Memory B cell (primary cell): ENCODE results near the gene B2M.

Source experiments
- ATAC-seq: fragments of 150-1000 bp; cut with Tn5 transposase; 2 replicates; pipeline ENCODE4 v1.10.0; 2021; ENCODE audit warnings: low read depth, mild to moderate bottlenecking, moderate library complexity
- DNase-seq, 2 donors: peaks; one replicate each; pipeline ENCODE4 v3.0.0; 2022; ENCODE audit warnings: low spot score in 2 of 2
- H3K27ac Mint-ChIP-seq: one replicate; pipeline ENCODE4 v1.8.0; 2022; ENCODE audit warnings: mild to moderate bottlenecking, moderate library complexity, mixed read lengths
- H3K27me3 Mint-ChIP-seq: one replicate; pipeline ENCODE4 v1.8.0; 2022; ENCODE audit warnings: mixed read lengths
- H3K36me3 Mint-ChIP-seq: one replicate; pipeline ENCODE4 v1.8.0; 2022; ENCODE audit warnings: mild to moderate bottlenecking, mixed read lengths
- H3K4me1 Mint-ChIP-seq: one replicate; pipeline ENCODE4 v1.8.0; 2022; ENCODE audit warnings: mixed read lengths
- H3K4me3 Mint-ChIP-seq: one replicate; pipeline ENCODE4 v1.8.0; 2022; ENCODE audit warnings: mild to moderate bottlenecking, moderate library complexity, mixed read lengths
- H3K9me3 Mint-ChIP-seq: one replicate; pipeline ENCODE4 v1.8.0; 2022; ENCODE audit warnings: mixed read lengths

Gene B2M

GRCh38 chr15:44711096-44711742 is at the start of gene B2M, which contains the start of gene PATL2:
Gene B2M (plus strand): TSS chr15:44711517. CDS start chr15:44711547, 30 bp downstream.
Gene PATL2 (minus strand): TSS chr15:44711323. CDS start chr15:44676490, 34,833 bp downstream.
- ATAC-seq, result peak; percentile 73
- H3K27me3 Mint-ChIP-seq, result no peaks in the 10 kb centered on the region
- DNase-seq, result peak; percentile 98 to 99
- peaks cover 31% of the 10 kb centered on the region for H3K4me1 Mint-ChIP-seq
- peaks cover 39% of the 10 kb centered on the region for H3K36me3 Mint-ChIP-seq
- no peaks in the 10 kb centered on the region for H3K9me3 Mint-ChIP-seq
- peak within 1 kb of the TSS; percentile 100 for H3K27ac Mint-ChIP-seq
- H3K4me3 Mint-ChIP-seq, result peak within 1 kb of the TSS; percentile 97

- Mint-ChIP-seq H3K9me3 (no peaks in the 10 kb centered on the region), H3K4me1 (peaks cover 25% of the 10 kb centered on the region)
- ATAC-seq, result no peak
Measured at GRCh38 chr15:44661576-44661975, 49.7 kb upstream of the B2M start.

GRCh38 chr15:44662478-44663409 is 48.6 kb upstream of the B2M start:
- DNase-seq, result peak; percentile 76 to 81
- no peaks in the 10 kb centered on the region for H3K9me3 Mint-ChIP-seq
- peaks cover 8% of the 10 kb centered on the region for H3K36me3 Mint-ChIP-seq
- no peaks in the 10 kb centered on the region for H3K27me3 Mint-ChIP-seq
- H3K4me3 Mint-ChIP-seq, result peak overlapping the region; percentile 99
- peaks cover 33% of the 10 kb centered on the region for H3K4me1 Mint-ChIP-seq
- ATAC-seq, result peak; percentile 67
- peak overlapping the region; percentile 96 for H3K27ac Mint-ChIP-seq

More at GRCh38 chr15:44661576-44661975, 49.7 kb upstream of the B2M start:
- DNase-seq, result no peak
- Mint-ChIP-seq H3K36me3 (peaks cover 12% of the 10 kb centered on the region), H3K27ac (peak overlapping the region; percentile 96), H3K4me3 (peak overlapping the region; percentile 62), H3K27me3 (no peaks in the 10 kb centered on the region)

GRCh38 chr15:44663410-44664308 is 47.7 kb upstream of the B2M start, which contains the start of gene SPG11:
Gene SPG11 (minus strand): TSS chr15:44663662. CDS start chr15:44663647, 15 bp downstream.
- Mint-ChIP-seq H3K9me3 (no peaks in the 10 kb centered on the region), H3K36me3 (peaks cover 8% of the 10 kb centered on the region), H3K4me1 (peaks cover 38% of the 10 kb centered on the region), H3K27ac (peak within 1 kb of the TSS; percentile 96), H3K4me3 (peak within 1 kb of the TSS; percentile 99), H3K27me3 (no peaks in the 10 kb centered on the region)
- peak; percentile 93 to 97 for DNase-seq
- ATAC-seq, result peak; percentile 75

GRCh38 chr15:44666210-44667038 is 44.9 kb upstream of the B2M start:
- peak; percentile 18 for ATAC-seq
- Mint-ChIP-seq H3K9me3 (no peaks in the 10 kb centered on the region), H3K4me3 (peak overlapping the region; percentile 78), H3K4me1 (peaks cover 48% of the 10 kb centered on the region), H3K27ac (peak overlapping the region; percentile 96), H3K36me3 (no peaks in the 10 kb centered on the region), H3K27me3 (no peaks in the 10 kb centered on the region)
- peak in 1 of 2 donors; percentile 36 for DNase-seq

DNA sequence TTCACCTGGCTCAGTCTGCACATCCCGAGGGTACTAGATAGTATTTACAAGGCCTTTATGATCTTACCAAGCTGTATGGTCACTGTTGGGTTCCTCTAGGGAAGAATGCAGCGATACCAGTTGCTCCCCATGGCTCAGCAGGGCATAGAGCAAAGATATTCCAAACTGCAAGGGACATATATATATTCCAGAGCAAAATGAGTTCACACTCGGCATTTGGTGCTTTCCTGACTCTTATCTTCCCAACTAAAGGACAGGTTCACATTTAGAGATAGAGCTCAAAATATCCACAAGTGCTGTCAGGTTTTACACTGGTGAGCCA is 44.3 kb upstream of the B2M start:
- Mint-ChIP-seq H3K36me3 (no peaks in the 10 kb centered on the region), H3K4me1 (peaks cover 50% of the 10 kb centered on the region), H3K27me3 (no peaks in the 10 kb centered on the region), H3K27ac (peak overlapping the region; percentile 96), H3K9me3 (no peaks in the 10 kb centered on the region), H3K4me3 (peak overlapping the region; percentile 78)
- ATAC-seq (no peak), DNase-seq (no peak)

- peaks cover 2% of the 10 kb centered on the region for H3K9me3 Mint-ChIP-seq
- ATAC-seq, result no peak
- no peak overlapping the region for H3K4me3 Mint-ChIP-seq
- H3K27me3 Mint-ChIP-seq, result no peaks in the 10 kb centered on the region
- DNase-seq, result no peak
- H3K4me1 Mint-ChIP-seq, result peaks cover 56% of the 10 kb centered on the region
- peak overlapping the region; percentile 91 for H3K27ac Mint-ChIP-seq
- H3K36me3 Mint-ChIP-seq, result peaks cover 2% of the 10 kb centered on the region
Measured at GRCh38 chr15:44668921-44669320, 42.4 kb upstream of the B2M start.

DNA sequence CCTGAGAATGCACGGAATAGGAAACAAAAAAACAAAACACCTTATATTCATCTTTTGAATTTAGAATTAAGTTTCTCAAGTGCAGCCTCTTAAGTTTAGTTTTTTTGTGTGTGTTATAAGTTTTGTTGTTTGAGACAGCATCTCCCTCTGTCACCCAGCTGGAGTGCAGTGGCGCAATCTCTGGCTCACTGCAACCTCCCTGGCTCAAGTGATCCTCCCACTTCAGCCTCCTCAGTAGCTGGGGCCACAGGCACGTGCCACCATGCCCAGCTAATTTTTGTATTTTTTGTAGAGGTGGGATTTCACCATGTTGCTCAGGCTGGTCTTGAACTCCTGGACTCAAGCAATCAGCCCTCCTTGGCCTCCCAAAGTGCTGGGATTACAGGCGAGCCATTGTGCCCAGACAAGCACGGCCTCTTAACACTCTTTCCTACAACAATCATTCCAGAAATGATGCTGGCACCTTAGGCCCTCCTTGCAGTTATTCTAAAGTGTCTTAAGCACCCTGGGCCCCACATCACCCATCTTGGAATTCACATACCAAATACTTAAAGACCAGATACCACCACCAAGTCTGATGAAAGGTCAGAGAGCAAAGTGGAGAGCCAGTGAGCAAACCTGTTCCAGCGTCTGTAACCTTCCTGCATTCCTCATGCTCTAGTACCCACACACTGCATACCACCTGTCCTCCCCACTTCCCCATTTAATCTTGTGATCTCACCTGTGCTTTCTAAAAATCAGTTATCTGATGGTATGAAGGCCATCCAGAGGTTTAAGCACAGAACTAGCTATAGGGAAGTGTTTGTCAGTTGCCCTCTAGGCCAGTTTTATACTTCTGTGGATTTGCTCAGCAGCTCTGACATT is 41.0 kb upstream of the B2M start:
- Mint-ChIP-seq H3K4me1 (peaks cover 57% of the 10 kb centered on the region), H3K27ac (peak overlapping the region; percentile 91), H3K9me3 (peaks cover 2% of the 10 kb centered on the region), H3K27me3 (no peaks in the 10 kb centered on the region), H3K36me3 (peaks cover 5% of the 10 kb centered on the region), H3K4me3 (peak overlapping the region; percentile 57)
- DNase-seq (peak in 1 of 2 donors; percentile 32), ATAC-seq (peak; percentile 70)

DNA sequence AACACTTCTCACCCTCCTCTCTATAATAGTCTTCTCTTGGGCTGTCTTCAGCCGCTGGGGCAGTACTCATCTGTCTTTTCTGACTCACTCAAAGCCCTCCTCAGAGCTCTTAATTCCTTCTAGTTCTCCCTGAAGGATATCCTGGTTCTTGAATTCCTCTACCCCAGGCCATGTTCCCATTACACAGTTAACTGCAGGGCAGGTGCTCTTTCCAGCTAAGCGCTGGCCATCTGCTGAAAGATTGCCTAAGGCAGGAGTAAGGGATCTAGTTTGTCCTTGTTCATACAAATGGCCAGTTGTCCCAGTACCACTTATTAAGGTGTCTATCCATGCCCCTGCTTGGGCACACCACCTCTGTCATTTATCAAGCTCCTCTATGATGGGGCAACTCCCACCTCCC is 37.7 kb upstream of the B2M start:
- Mint-ChIP-seq H3K9me3 (peaks cover 2% of the 10 kb centered on the region), H3K27ac (peak overlapping the region; percentile 88), H3K4me3 (no peak overlapping the region), H3K4me1 (peaks cover 58% of the 10 kb centered on the region), H3K36me3 (peaks cover 5% of the 10 kb centered on the region), H3K27me3 (no peaks in the 10 kb centered on the region)
- ATAC-seq (no peak), DNase-seq (no peak)

DNA sequence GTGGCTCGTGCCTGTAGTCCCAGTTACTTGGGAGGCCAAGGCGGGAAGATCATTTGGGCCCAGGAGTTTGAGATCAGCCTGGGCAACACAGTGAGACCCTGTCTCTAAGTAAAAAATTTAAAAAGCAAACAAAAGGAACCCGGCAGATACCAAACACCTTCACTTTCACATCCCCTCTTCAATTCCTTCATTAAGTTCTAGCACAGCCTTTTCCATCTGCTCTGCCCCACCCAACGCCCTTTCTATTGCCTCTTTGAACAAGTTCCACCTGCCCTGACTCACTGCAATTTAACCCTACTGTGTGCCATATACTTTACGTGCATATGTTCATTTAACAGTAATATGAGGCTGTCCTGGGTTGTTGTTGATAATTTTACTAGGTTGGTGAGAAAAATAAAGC is 35.4 kb upstream of the B2M start:
- DNase-seq (no peak), ATAC-seq (peak; percentile 65)
- Mint-ChIP-seq H3K4me1 (peaks cover 54% of the 10 kb centered on the region), H3K36me3 (peaks cover 12% of the 10 kb centered on the region), H3K27me3 (no peaks in the 10 kb centered on the region), H3K4me3 (peak overlapping the region; percentile 46), H3K9me3 (peaks cover 7% of the 10 kb centered on the region), H3K27ac (peak overlapping the region; percentile 76)

- DNase-seq (no peak), ATAC-seq (peak; percentile 39)
- Mint-ChIP-seq H3K4me1 (peaks cover 53% of the 10 kb centered on the region), H3K27ac (peak overlapping the region; percentile 76), H3K27me3 (no peaks in the 10 kb centered on the region), H3K9me3 (peaks cover 9% of the 10 kb centered on the region), H3K36me3 (peaks cover 16% of the 10 kb centered on the region), H3K4me3 (peak overlapping the region; percentile 63)
Measured at GRCh38 chr15:44676676-44677075, 34.6 kb upstream of the B2M start.

DNA sequence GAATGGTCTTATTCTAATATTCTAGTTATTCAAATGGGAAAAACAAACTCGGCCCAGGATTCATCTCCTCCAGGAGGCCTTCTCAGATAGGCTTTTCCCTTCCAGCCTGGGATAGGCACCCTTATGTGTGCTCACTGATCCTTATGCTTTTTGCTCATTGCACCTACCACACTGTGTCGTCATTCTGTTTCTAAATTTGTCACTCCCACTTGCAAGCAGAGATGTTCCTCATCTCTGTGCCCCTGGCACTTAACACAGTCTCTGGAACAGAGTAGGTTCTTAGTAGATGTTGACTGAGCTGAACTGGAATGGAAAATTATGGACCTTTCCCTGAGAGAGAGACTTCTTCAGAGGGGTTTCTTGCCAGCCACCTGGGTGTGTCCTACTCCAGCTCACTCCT is 29.1 kb upstream of the B2M start:
- peaks cover 21% of the 10 kb centered on the region for H3K9me3 Mint-ChIP-seq
- DNase-seq (no peak), ATAC-seq (no peak)
- H3K4me3 Mint-ChIP-seq, result peak overlapping the region; percentile 55
- H3K36me3 Mint-ChIP-seq, result peaks cover 34% of the 10 kb centered on the region
- no peaks in the 10 kb centered on the region for H3K27me3 Mint-ChIP-seq
- peak overlapping the region; percentile 87 for H3K27ac Mint-ChIP-seq
- peaks cover 55% of the 10 kb centered on the region for H3K4me1 Mint-ChIP-seq
